OCI-LY3 (cell line): ENCODE data around the gene BMS1.

Source experiments
- CTCF ChIP-seq: fragments of 200-600, 300-600 bp; sonication (generic); IDR thresholded peaks from 2 replicates; pipeline ENCODE4 v1.5.1; 2014; ENCODE audit warnings: antibody characterized with exemption, low read length, low read depth
- EZH2phosphoT487 ChIP-seq: fragments of 200-600 bp; shearing (Covaris generic); IDR thresholded peaks from 2 replicates; pipeline ENCODE4 v1.6.1; 2018; ENCODE audit warnings: antibody characterized with exemption, mixed run types, low read depth

GRCh38 chr10:42878134-42878820 lies 95.7 kb downstream of the BMS1 start:
- TF ChIP-seq CTCF (no peak), EZH2phosphoT487 (no peak)
